ENCODE measurements around the gene PEX1.
"Not testable (repeated sequence)": the region's sequence is repeated elsewhere in the genome, so short reads cannot be mapped to it uniquely, and the experiment has no call there.

PEX1 gene

DNA sequence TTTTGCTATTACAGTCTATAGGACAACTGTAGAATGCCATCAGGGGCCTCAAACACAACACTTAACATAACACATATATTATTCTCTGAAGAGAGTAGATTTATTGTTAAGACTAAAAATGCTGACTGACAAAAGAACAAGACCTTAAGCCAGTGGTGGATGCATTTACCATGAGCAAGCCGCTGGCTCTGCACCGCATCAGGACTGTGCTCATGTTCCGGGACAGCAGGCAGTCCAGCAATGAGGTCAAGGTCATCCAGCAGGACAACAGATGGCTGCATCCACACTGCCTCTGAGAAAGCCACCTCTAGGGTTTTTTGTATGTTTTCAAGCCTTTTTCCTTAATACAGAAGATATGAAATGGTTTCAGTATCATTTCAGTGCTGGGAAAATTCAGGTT lies 23.8 kb downstream of the PEX1 start:
- no peak for DNase-seq (ENCODE audit: low read depth)

DNA sequence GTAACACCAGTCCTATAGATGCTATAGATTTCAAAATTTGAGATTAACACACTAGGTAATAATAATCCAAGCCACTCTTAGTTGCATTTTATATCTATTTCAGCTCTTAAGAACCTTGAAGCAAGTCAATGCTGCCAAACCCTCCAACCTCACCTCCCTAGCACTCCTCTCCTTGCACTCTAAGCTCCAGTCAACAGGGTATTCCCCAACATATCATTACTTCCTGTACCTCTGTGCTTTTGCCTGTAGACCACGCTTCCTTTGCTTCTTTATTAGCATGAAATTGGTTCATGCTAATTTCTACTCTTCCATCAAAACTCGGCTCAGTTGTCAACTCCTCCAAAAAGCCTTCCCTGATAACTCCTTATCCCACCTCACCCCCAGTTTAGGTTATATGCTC lies 24.6 kb downstream of the PEX1 start:
- DNase-seq (ENCODE audit: low read depth), result no peak

- no peak for DNase-seq (ENCODE audit: low read depth)
Measured at GRCh38 chr7:92498557-92498956, 29.8 kb downstream of the PEX1 start.

- DNase-seq (ENCODE audit: low read depth), result no peak
Measured at GRCh38 chr7:92496876-92497275, 31.4 kb downstream of the PEX1 start.

DNA sequence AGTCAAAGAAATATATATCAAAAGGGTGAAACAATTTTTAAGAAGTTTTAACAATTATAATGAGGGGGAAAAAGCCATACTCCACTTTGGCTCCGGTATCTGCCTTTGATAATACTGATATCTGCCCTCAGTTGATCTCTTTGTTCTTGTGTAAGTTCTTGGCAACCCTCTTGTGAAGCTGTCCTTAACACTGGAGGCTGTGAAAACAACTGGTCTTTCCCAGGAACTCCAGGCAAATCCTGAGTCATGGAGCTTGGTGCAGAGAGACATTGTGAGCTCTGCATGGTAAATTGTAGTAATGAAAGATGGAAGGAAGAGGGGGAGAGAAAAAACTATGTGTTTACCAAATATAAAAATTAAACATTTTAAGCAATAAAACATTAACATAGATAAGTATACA lies 38.7 kb downstream of the PEX1 start:
- DNase-seq (ENCODE audit: low read depth), result no peak

GRCh38 chr7:92487804-92488203 lies 40.5 kb downstream of the PEX1 start:
- DNase-seq (ENCODE audit: low read depth), result no peak

GRCh38 chr7:92485974-92486373 lies 42.3 kb downstream of the PEX1 start:
- DNase-seq (ENCODE audit: low read depth), result no peak

DNA sequence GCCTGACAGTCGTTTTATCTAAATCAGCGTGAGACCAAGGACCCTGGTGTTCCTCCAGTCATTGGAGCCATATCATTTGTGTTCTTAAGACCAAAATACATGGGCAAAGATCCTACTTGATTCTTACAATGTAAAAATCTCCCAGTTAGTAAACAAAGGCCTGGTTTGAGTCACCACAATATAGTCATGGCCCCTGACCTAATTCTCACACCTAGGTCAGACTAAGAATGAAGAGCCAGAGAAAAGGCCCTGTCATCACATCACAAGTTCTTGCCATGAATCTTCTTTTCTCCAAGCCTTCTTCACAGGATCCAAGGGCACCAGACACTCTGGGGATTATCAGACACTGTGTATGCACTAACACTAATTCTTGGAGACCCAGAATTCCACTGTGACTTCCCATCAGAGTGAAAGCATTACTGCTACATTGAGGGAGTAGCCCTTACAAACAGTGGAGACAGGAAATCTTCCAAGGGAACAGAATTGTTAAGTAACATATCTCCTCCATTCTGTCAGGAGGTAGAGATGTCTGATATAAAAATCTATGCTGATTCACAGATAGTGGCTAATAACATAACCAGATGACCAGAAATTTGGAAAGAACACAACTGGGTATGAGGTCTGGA lies 42.9 kb downstream of the PEX1 start:
- no peak for DNase-seq (ENCODE audit: low read depth)

- DNase-seq (ENCODE audit: low read depth), result not testable (repeated sequence)
Measured at GRCh38 chr7:92484226-92484625, 44.1 kb downstream of the PEX1 start.

- DNase-seq (ENCODE audit: low read depth), result not testable (repeated sequence)
Measured at GRCh38 chr7:92483624-92484023, 44.7 kb downstream of the PEX1 start.

GRCh38 chr7:92479146-92479545 lies 49.2 kb downstream of the PEX1 start:
- DNase-seq (ENCODE audit: low read depth), result not testable (repeated sequence)

- no peak for DNase-seq (ENCODE audit: low read depth)
Measured at GRCh38 chr7:92478711-92479110, 49.6 kb downstream of the PEX1 start.

GRCh38 chr7:92478095-92478494 lies 50.2 kb downstream of the PEX1 start:
- DNase-seq (ENCODE audit: low read depth), result no peak

- not testable (repeated sequence) for DNase-seq (ENCODE audit: low read depth)
Measured at GRCh38 chr7:92477681-92478080, 50.6 kb downstream of the PEX1 start, which contains the start of gene ERVW-1. ERVW-1 (minus strand) TSS chr7:92477946; CDS start chr7:92470381, 7,565 bp downstream.

DNA sequence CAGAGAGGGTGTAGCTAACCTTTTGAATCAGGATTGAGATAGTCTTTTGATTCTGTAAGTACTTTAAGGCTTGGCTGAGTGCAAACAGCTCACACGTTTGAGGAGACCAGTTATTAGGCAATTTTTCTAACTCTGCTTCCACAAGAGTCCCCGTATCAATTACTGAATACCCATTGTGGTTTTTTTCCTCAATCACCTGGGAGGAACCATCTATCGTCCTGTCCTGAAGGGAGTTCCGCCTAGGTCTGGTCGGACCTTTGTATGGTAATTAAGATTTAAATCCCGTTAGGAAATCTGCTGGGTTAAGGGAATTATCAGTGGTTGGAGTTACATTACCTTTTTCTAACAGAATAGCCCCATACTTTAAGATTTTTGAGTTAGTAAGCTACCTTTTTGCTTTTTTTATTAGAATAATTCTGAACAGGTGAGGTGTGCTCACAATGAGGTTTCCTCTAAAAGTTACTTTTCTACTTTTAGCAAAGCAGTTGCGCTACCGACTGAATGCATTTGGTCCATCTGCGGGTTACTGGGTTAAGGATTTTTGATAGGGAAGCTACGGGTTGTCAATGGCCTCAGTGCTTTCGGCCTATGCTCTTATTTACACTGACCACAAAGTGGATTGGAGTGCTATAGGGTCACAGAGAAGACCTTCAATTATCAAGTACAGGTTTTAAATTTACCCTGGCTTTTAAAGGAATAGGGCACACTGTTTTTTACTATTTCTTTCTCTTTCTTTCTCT lies 52.3 kb downstream of the PEX1 start:
- not testable (repeated sequence) for DNase-seq (ENCODE audit: low read depth)

GRCh38 chr7:92475261-92475770 lies 53.0 kb downstream of the PEX1 start:
- not testable (repeated sequence) for DNase-seq (ENCODE audit: low read depth)

DNA sequence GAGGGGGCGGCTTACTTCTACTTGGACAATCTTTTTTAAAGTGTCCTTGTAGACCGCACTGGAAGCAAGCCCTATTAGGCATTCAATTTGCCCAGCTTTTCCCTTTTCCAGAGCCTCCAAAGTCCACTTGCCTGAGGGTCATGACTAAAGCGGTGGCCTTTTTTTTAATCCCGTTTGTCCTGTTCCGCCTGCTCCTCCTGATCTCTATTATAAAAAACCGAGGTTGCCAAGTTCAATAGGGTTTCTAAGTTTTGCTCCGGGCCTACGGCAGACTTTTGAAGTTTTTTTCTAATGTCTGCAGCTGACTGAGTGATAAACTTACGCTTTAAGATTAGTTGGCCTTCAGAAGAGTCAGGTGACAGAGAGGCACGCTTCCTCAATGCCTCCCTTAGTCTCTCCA lies 54.3 kb downstream of the PEX1 start:
- not testable (repeated sequence) for DNase-seq (ENCODE audit: low read depth)

GRCh38 chr7:92468589-92468988 lies 59.7 kb downstream of the PEX1 start:
- DNase-seq (ENCODE audit: low read depth), result not testable (repeated sequence)

DNA sequence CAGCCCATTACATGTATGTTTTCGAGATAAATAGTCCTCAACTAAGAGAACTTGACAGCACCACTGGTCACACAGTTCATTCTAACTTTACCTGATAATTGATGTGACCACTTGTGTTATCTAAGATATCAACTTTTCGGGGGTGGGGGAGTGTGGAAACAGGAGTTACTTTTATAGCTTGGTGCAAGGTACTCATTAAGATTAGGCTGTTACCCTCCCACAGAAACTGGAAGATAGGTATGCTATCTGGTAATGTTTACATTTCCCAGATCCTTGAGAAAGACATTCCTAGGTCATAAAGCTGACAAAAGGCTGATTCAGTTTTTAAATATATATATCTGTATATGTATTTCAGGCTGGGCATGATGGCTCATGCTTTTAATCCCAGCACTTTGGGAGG lies 61.6 kb downstream of the PEX1 start:
- no peak for DNase-seq (ENCODE audit: low read depth)

GRCh38 chr7:92464515-92464914 lies 63.8 kb downstream of the PEX1 start:
- DNase-seq (ENCODE audit: low read depth), result no peak

- no peak for DNase-seq (ENCODE audit: low read depth)
Measured at GRCh38 chr7:92462560-92462959, 65.8 kb downstream of the PEX1 start.

DNA sequence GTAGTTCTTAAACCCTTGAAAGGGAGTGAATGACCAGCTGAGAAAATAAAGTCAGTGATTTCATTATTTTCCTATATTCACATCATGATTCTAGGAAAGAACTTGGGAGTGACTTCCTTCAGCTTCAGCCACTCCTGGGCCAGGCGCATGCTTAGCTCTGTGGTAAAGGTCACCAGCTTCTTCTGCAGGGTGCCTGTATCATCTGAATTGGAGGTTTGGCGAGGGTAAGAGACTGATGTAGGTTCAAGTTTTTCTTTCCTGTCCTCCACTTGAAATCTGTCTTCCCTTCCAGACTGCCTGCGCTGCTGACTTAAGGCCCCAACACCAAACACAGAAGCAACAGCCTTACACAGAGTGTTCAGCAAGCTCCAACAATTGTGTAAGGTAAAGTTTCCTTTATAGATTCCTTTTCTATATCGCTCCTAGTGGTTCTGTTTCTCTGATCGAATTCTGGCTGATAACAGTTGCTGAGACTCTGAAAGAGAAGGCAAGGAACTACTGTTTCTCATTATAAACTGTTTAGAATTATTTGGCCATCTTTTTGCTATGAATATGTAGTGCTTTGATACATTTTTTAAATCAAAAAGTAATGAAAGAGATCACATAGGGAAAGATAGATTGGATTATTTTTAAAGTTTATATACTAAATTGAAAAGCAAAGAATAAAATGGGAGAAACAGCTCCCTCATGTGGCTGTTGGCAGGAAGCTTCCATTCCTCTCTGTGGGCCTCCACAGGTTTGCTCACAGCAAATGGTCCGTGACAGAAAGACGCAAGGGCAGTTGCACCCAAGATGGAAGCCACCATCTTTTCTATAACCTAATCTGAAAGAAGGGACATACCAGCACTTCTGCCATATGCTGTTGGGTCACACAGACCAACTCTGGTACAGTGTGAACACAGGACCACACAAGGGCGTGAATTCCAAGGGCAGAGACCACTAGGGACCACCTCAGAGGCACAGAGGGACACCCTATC lies 67.0 kb downstream of the PEX1 start:
- DNase-seq (ENCODE audit: low read depth), result no peak
